ENCODE data around the gene TNIP2.

- TF ChIP-seq BRCA1 (IDR thresholded peaks at IDR 0.05; ENCODE audit: low read depth, low read length) (no peak), SRF (IDR thresholded peaks at IDR 0.05; ENCODE audit: low read depth, low read length) (no peak), CTCF (IDR thresholded peaks at IDR 0.05; ENCODE audit: control extremely low read depth in 1 of 3, insufficient read depth in 1 of 3, low read depth in 1 of 3, low read length in 3 of 3) (no peak), CREB1 (IDR thresholded peaks at IDR 0.05) (no peak), ASH2L (IDR thresholded peaks at IDR 0.05; ENCODE audit: low read length) (no peak), POU5F1 (IDR thresholded peaks at IDR 0.05; ENCODE audit: low read depth, low read length) (no peak)
These were observed 44.8 kb upstream of the TNIP2 start for GRCh38 chr4:2800691-2801596.
